Jurkat, Clone E6-1 (cell line): ENCODE measurements around the gene PHF11.

ENCODE experiments used
- DNase-seq: peaks from one replicate; pipeline ENCODE4 v3.0.0-alpha.2; 2011; ENCODE audit warnings: low read depth, low spot score
- H3K4me3 ChIP-seq: 2 replicates; pipeline ENCODE4 v1.5.1; 2011; ENCODE audit warnings: mild to moderate bottlenecking, low read length, control low read depth, moderate library complexity

The PHF11 gene

DNA sequence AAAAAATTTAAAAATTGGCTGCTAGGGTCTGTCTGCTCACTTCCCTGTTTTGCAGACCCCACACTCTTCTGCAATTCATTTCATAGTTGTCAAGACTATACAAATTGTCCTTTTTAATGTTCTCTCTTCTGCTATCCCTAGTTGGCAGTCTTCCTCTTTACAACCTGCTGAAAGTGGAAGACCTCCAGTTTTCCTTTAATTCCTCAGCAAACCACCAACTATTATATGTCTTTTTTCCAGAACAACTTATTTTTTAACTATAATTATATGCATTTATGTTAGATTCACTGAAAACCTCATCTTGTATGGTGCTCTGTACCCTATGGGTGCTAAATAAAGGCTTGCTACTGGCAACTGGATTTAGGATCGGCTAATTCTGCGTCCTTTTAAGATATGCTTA, 1.1 kb upstream of the PHF11 start:
- H3K4me3 ChIP-seq, result peak overlapping the region; percentile 63
- DNase-seq, result no peak

DNA sequence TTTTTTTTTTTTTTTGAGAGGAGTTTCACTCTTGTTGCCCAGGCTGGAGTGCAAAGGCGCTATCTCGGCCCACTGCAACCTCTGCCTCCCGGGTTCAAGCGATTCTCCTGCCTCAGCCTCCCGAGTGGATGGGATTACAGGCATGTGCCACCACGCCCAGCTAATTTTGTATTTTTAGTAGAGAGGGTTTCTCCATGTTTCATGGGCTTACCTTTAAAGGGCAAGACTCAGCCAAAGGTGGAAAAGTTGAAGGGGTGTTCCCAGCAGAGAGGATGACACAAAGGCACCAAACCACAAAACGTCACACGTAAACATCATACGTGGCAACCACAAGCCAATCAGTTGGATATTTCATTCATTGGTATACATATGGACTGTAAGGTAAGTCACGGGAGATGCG, 1.1 kb downstream of the PHF11 start:
- peak; percentile 17 for DNase-seq
- H3K4me3 ChIP-seq, result peak overlapping the region; percentile 63

DNA sequence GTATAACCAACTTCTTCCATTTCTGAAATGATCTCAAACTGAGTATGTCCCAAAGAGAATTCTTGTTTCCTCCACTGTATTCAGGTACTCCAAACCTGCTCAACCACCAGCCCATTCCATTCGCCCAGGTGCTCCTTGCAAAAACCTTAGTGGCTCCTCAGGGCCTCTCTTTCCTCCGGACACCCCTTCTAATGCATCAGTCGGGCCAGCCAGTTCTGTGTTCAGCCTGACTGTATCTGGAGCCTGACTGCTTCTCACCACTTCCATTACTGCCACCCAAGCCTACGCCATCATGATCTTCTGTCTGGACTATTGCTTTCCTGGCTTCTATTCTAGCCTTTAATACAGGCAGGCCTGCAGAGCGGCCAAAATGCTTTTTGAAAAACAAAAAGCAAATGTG, 1.5 kb downstream of the PHF11 start:
- no peak overlapping the region for H3K4me3 ChIP-seq
- DNase-seq, result no peak

DNA sequence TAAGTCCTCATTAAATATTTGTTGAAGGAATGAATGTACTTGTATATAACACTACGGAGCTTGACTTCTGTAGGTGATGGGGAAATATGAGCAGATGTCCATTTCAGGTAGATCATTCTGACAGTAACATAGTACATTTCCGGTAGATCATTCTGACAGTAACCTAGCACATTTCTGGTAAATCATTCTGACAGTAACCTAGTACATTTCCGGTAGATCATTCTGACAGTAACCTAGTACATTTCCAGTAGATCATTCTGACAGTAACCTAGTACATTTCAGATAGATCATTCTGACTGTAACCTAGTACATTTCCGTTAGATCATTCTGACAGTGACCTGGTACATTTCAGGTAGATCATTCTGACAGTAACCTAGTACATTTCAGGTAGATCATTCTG, 2.5 kb downstream of the PHF11 start:
- no peak for DNase-seq
- no peak overlapping the region for H3K4me3 ChIP-seq

- no peak overlapping the region for H3K4me3 ChIP-seq
- DNase-seq, result no peak
Observed at GRCh38 chr13:49499889-49500660, 4.3 kb downstream of the PHF11 start.

DNA sequence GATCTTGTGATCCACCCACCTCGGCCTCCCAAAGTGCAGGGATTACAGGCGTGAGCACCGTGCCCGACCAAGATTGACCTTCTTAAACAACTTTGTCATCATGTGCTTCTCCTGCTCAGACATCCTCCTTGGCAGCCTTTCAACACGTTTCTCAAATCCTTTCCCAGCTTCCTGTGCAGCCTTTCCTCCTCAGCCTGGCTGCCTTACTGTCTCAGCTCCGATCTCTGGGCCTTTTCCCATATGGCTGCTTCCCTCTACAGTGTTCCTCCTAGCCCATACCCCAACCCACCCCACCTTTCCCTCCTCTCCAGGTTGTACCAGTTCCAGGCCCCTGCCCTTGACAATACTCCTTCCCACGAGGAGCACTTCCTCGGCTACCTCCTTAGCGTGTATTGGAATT, 7.2 kb downstream of the PHF11 start:
- DNase-seq, result no peak
- no peak overlapping the region for H3K4me3 ChIP-seq

- no peak for DNase-seq
- no peak overlapping the region for H3K4me3 ChIP-seq
Observed at GRCh38 chr13:49503951-49504350, 8.2 kb downstream of the PHF11 start.

GRCh38 chr13:49512578-49512977, 16.8 kb downstream of the PHF11 start:
- no peak overlapping the region for H3K4me3 ChIP-seq
- no peak for DNase-seq

DNA sequence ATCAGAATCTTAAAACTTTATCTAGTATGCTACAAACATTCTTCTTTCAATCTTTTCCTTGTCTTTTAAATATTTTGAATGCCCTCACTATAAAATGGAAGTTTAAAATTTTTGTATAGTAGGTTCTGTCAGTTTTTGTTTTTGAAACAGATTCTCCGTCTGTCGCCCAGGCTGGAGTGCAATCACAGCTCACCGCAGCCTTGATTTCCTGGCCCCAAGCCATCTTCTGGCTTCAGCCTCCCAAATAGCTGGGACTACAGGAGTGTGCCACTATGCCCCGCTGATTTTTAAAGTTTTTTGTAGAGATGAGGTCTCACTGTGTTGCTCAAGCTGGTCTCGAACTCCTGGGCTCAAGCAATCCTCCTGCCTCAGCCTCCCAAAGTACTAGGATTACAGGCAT, 20.7 kb downstream of the PHF11 start:
- no peak for DNase-seq
- H3K4me3 ChIP-seq, result no peak overlapping the region

GRCh38 chr13:49517461-49517860, 21.7 kb downstream of the PHF11 start:
- DNase-seq, result no peak
- no peak overlapping the region for H3K4me3 ChIP-seq

- no peak for DNase-seq
- no peak overlapping the region for H3K4me3 ChIP-seq
Observed at GRCh38 chr13:49521224-49521623, 25.5 kb downstream of the PHF11 start.

- no peak for DNase-seq
- no peak overlapping the region for H3K4me3 ChIP-seq
Observed at GRCh38 chr13:49524740-49525501, 29.2 kb downstream of the PHF11 start.

DNA sequence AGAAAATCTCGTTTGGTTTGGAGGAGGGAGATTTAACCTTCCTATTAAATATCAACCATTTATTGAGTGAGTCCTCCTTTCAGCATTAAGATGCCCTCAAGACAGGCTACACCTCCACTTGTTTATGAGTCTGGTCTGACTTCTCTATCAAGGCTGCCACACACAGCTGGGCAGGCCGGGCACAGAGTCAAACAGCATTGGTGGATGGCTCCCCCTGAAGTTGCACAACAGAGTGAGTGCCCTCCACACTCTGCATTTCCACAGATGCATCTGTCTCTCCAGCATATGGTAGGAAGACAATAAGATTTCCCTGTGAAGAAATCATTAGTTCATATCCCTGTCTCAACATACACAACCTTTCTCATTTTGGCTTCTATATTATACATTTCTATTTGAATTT, 31.4 kb downstream of the PHF11 start:
- H3K4me3 ChIP-seq, result no peak overlapping the region

GRCh38 chr13:49528161-49528560, 32.4 kb downstream of the PHF11 start:
- H3K4me3 ChIP-seq, result no peak overlapping the region
- DNase-seq, result no peak

More for the DNA sequence above, 31.4 kb downstream of the PHF11 start:
- no peak for DNase-seq

DNA sequence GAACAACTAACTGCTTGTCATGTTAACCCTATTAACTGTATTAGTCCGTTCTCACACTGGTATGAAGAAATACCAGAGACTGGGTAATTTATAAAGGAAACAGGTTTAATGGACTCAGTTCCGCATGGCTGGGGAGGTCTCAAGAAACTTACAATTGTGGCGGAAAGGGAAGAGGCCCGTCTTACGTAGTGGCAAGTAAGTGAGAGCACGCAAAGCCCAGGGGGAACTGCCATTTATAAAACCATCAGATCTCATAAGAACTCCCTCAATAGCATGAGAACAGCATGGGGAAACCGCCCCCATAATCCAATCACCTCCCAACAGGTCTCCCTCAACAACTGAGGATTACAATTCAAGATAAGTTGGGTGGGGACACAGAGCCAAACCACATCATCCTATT, 34.7 kb downstream of the PHF11 start:
- no peak overlapping the region for H3K4me3 ChIP-seq

DNA sequence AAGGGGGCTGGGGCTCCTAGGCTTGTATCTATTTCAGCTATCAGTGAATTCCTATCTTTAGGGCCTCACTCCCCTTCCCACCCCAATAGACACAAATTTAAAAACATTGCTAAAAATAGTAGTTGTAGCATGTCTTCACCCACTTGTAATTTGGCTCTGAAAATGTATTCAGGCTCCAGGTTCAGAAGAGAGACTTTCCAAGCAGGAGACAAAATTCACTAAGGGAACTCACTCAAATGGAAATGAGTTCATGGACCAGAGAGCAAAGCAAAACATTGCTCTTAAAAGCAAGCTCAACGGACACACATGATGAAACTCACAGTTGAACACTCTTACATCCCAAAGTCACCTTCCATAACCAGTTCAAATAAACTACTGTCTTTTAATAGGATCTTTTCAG, 36.8 kb downstream of the PHF11 start:
- no peak overlapping the region for H3K4me3 ChIP-seq

More for the DNA sequence above, 34.7 kb downstream of the PHF11 start:
- no peak for DNase-seq

DNA sequence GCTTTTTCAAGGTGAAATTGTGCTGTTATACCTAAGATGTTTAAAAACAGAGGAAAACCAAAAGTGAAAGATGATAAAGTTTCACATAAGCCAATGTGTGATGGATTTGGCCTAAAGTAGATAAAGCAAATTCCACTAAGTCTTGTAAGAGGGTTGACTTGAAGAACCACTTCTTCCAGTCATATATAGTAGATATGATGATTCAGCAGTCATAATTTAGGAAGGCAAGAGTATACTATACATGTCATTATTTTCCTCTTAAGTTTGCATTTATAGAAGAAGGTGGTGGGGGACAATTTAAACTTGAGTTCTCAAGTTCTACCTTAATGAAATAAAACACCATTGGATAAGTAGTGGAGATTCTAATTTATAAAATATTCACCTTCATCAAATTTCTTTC, 37.3 kb downstream of the PHF11 start:
- H3K4me3 ChIP-seq, result no peak overlapping the region
- no peak for DNase-seq

More for the DNA sequence above, 36.8 kb downstream of the PHF11 start:
- DNase-seq, result no peak

DNA sequence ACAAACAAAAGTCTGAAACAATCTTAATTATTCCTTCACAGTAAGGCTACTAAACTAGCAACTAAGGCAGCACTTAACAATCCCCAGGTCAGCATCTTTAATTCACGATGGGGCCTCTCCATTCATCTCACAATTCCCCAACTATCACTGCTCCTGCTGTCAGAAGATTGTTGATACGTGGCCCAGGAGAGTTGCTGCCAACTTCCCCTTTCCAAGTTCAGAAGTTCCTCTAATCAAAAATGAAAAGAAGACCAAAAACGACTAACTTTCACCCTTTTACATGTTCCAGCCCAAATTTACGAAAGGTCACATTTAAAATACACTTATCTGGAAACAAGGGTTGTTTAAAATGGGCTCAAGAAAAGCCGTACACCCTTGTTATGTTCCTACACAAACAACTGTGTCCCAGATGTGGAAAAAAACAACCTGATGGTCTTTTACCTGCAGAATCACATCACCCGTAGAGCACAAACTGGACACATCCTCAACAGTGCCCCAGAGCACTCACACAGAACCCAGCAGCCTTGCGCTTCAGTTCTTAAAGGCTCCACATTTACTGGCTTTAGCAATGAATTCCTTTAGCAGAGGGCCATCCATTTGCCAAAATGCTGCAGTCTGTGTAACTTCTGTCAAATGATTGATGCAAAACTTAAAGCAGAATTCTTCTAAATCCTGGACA, 38.0 kb downstream of the PHF11 start:
- no peak for DNase-seq
- no peak overlapping the region for H3K4me3 ChIP-seq

DNA sequence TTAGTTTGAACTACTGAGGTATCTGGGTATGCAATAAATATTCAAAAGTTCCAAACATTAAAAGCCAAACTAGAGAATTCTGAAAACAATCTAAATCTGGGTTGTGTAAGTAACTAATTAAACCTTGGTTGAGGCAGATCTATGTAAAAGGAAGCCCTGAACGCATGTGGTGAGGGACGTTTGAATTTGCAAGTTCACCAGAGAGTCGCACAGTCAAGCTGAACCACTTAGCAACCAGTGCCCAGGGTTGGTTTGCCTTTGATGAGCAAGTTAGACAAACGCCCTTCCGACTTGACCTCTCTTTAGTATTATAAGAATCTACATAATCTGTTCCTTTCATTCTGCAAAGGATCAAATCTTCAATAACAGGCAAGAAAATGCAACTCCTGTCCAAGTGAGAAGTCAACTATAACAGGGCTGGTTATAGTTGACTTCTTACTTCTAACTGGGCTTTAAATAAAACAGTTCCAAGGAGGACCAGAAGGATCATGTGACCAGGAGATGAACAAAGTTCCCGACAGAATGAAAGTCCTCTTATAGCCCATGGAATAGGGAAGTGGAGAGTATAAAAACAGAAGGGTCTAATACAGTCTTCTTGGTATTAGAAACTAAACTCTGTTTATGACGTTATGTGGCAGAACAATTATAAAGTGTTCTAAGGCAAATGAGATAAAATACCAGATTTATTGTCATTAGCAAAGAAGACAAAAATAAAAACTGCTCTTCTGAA, 40.6 kb downstream of the PHF11 start:
- H3K4me3 ChIP-seq, result no peak overlapping the region
- DNase-seq, result no peak
